ENCODE data around the gene TFPI.

The TFPI gene

DNA sequence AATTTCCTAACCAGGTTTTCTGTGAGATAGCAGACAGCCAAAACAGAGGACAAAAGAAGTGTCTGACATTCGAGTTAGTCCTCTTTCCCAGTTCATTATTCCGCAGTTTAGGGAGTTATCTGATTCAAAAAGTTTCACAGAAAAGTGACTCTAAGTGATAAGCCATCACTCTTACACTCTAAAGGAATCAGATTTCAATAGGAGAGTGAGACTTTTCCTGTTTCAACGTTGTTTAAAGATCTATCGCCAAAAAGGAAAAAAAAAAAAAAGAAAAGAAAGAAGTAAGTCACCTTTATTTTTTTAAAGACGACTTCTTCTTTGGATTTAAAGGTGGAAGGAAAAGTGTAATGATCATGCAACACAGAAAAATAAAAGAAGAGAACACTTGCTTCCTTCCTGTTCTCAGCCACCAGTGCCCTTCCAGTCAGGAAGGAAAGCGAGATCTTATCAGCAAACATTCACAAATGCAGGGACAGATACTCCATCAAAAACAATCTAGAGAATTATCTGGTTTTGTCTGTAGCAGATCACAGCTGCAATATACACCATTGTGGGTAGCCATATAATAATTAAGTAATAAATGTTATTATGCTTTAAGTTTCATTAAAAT is 49.8 kb downstream of the TFPI start:
- DNase-seq (ENCODE audit: low spot score), result no peak

DNA sequence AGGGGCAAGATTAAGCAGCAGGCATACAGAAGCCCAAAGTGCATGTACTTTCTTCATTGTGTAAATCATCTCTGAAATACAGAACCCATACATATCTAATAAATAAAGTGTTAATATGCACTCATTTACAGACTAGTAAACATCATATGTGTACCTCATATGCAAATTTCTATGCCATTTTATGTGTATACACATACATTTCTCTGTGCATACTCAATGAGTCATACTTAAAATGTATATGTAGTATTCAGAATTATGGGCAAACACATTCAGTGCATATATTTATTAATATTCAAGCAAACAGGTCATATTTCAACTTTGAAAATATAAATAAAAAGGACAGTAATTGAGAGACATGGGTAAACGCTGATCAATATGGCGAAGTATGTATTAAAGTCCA is 50.5 kb downstream of the TFPI start:
- no peak for DNase-seq (ENCODE audit: low spot score)

DNA sequence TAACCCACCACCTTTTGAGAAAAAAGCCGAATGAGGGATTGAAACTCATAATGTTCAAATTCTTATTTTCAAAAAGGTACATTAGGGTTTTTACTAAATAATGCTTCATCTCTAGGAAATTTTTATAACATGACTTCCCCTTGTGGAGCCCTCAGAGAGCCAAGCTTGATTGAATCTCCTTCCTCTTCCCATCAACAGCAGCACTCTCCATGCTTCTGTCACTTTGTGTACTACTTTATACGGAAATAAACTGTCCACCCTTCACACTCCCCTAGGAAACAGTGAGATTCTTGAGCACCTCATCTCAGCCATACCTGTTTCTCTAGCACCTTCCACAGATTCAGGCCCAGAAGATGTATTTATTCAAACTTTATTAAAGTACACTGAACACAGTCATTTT is 51.8 kb downstream of the TFPI start:
- DNase-seq (ENCODE audit: low spot score), result no peak

DNA sequence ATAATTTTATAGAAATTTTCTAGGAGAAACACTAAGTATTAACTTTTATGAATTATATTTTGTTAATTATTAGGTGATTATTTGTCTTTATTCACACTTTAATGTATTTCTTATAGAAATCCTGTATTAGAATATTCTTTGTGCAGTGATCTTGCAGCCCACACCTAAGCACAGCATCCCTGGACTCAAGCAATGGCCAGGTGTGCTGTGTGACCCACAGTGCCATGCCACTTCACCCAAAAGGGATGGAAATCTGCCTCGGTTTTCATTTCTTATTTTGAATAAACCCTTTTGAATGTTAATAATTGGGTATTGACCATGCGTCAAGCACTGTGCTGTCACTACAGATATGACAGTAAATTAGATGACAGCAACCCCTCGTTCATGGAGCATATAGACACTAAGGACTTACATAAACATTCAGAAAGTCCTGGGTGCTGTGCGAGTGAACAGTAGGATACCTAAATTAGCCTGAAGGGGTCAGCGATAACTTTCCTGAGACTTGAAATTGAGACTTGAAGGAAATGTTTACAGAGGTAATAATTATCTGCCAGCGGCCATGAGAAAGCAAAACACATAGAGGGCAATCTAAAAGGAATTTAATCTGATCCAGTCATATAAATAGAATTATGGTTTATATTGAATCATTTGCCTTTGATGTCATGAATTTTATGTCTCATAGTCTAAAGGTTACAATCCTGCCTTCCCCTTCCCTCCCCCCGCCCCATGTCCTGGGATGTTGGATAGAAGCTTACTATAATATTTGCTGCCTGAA is 53.5 kb downstream of the TFPI start:
- DNase-seq (ENCODE audit: low spot score), result no peak

DNA sequence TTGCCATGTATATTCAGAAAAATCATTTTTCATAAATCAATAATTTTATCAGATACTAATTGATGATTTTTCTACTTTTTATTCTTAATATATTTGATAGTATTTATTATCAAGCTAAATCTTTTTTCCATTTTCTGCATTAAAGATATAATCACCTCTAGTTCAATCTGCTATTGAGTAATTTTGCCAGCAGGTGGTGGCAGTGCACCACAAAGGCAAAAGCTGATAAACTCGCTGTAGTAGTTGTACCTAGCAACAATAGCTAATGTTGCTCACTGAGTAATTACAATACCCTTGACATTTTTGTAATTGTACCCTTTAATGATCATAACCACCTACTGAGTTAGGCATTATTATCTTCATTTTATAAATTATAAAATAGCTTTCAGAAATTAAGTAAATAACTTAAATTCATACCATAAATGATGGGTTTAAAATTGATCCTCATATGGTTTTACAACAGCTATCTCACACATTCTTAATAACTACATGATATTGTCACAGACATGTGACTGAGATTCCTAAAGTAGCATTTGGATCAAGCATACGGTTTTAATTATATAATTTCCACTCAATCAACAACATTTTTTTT is 54.2 kb downstream of the TFPI start:
- no peak for DNase-seq (ENCODE audit: low spot score)

DNA sequence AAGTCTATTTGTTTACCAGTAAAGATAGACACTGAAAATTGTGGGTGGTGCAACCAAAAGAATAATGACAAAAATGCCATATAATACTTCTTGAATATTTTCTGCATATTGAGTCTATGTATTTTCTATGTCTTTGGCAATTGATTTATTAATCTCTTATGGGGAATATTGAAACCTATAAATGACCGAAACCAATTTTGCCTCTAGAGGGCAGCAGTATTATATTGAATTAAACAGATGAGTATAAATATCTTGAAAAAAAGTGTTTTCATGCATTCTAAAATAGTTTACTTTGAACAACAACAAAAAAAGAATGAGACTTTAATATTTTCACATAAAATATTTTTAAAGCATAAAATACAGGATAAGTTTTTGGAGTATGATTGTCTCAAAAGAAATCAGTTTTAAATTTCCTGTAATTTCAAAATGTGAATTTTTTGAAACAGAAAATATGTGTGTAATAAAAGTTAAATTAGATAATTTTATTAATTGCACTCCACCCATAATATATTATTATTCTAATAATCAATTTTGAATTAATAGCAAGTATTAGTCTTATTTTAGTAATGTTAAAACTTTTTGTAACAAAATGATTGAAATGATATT is 56.3 kb downstream of the TFPI start:
- no peak for DNase-seq (ENCODE audit: low spot score)

DNA sequence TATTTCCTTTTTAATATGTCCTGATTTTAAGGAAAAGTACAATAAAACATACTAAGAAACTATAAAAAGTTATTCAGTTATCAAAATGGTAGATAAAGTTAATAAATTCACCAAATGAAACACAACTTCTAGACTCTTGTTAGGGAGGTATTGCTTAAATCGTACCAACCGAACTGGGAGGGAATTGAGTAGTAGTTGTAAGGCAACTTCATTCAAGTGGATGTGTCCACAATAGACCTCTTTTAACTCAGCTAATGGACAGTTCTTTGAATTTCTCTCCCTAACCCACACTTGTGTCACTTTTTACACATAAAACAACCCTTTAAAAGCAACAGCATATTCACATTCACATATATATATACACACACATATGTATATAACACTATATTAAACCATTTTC is 57.1 kb downstream of the TFPI start:
- DNase-seq (ENCODE audit: low spot score), result no peak

DNA sequence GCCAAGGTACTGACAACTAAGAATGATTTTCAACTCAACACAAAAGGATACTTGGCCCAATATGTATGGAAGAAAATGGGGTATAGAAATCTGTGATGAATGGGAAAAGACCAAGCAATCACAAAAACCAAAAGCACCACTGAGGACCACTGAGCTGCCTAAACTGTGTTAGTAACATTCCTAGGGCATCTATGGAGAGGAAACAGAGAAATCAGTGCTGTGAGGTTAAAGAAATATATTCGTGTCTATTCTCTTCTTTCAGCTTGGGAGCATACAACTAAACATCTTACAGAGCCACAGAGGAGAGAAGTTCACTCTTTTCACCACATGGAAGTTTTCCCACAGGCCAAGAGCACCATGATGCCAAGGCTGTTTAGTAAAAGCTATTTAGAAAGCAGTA is 58.9 kb downstream of the TFPI start:
- no peak for DNase-seq (ENCODE audit: low spot score)

DNA sequence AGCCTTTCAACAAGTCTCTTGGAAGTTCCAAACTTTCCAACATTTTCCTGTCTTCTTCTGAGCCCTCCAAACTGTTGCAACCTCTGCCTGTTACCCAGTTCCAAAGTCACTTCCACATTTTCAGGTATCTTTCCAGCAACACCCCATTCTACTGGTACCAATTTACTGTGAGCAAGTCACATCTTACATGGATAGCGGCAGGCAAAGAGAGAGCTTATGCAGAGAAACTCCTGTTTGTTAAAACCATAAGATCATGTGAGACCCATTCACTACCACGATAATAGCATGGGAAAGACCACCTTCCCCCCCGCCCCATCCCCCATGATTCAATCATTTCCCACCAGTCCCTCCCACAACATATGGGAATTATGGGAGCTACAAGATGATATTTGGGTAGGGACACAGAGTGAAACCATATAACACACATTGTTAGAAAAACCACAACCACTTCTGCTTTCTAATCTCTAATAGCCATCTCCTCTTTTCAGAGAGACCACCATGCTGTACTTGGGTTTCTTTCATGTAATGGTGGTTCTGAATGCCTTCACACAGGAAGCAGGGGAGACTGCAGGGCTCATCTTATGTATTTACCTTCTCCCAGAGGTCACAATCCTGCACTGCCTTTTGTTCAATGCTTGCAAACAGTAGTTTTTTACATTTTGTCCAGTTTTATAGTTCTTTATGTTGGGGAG is 60.2 kb downstream of the TFPI start:
- no peak for DNase-seq (ENCODE audit: low spot score)

DNA sequence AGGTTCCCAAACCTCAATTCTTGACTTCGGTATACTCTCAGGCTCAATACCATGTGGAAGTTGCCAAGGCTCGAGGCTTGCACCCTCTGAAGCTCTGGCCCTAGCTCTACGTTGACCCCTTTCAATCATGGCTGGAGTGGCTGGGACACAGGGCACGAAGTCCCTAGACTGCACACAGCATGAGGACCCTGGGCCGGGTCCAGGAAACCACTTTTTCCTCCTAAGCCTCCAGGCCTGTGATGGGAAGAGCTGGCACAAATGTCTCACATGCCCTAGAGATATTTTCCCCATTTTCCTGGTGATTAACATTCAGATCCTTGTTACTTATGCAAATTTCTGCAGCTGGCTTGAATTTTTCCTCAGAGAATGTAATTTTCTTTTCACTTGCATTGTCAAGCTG is 61.1 kb downstream of the TFPI start:
- DNase-seq (ENCODE audit: low spot score), result no peak

DNA sequence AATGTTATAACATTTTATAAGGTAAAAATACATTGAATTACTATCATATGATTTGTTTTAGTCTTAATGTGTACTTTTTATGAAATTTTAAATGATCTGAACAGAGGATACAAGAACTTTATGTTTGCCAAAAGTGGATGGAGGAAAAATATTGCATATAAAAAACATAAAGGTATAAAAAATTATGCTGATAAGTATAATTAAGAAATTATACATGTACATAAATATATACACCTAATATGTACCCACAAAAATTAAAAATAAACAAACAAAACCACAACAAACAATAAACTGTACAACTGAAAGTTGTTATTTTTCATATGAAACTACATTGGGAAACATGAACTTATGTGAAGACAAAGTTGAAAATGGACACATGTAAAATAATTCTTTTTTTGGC is 68.0 kb downstream of the TFPI start:
- DNase-seq (ENCODE audit: low spot score), result no peak

DNA sequence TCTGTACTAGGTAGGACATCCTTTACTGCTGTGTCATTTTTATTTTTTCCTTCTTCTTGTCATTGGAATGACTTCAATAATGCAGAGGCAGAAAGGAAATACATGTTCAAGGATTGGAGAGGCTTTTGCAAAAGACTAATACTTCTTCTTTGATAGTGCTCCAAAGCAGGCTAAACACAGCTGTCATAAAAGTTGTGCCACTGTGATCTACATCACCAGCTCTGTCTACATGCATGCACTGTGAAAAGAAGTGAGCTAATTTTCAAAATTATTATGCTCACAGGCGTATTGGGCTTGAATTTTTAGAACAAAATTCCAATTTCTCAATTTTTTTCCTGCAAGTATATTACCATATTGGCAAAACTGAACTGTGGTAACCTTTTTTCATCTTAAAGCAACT is 68.7 kb downstream of the TFPI start:
- DNase-seq (ENCODE audit: low spot score), result no peak

DNA sequence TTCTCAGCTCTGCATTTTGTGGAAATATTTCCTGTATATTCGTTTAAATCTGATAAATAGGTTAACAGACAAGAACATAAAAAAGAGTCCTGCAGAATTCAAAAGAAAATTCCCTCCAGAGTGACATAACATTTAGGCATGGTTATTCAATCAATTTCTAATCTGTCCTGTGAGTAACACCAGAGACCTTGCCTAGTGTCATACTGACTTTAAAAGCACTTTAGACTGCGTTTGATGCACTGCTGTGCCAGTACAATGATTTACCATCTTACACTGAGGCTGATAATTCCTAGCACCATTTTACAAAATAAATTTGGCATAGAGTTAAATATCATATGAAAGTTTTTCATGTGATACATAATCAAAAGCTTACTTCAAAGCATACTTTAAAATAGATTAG is 70.7 kb downstream of the TFPI start:
- no peak for DNase-seq (ENCODE audit: low spot score)

DNA sequence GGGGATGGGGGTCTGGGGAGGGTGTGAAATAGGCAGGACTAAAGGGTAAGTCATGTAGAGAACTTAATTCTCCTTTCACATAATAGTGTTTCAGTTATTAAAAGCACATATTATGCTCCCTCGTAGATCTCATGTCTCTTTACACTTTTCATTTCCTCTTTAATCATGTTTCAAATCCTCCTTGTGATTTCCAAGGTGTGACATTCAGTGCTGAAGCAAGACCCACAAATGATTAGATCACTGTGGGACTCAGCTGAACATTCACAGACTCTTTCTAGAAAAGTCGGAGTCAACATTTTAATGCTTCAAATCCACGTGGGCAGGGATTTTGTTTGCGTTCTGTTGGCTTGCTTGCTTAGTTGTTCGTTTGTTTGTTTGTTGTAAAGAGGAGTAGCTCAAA is 71.4 kb downstream of the TFPI start:
- DNase-seq (ENCODE audit: low spot score), result no peak

DNA sequence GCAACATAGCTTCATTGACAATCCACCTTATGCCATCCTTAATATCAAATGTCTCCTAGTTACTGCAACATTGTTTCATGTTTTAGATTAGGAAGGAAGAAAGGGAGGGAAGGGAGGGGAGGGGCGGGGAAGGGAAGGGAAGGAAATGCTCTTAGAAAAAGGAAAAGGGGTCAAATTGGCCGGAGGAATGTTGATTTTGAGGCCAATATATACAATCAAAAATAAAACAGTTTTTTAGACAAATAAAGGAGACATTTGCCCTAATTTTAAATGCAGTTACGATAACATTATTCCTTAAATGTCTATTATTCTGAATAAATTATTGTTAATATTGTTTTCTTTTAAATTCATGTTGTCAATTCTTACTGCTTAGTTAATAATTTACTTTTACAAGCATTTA is 72.7 kb downstream of the TFPI start:
- DNase-seq (ENCODE audit: low spot score), result no peak

DNA sequence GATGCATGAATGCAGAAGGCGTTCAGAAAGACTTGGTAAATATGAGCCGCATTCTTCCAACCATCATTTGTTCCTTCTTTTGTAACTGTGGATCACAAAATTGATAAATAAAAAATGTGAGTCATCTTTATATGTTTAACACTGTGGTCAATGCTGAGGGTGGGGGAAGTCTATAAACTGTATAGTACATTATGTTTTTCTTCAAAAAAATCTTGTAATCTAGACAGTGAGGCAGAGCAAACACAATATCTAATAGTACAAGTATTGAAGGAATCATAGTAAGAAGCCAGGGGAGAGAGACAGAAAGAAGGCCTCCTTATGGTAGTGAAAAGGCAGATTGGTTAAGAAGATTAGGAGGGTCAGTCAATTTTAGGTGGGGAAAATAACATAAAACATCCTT is 75.5 kb downstream of the TFPI start:
- no peak for DNase-seq (ENCODE audit: low spot score)

DNA sequence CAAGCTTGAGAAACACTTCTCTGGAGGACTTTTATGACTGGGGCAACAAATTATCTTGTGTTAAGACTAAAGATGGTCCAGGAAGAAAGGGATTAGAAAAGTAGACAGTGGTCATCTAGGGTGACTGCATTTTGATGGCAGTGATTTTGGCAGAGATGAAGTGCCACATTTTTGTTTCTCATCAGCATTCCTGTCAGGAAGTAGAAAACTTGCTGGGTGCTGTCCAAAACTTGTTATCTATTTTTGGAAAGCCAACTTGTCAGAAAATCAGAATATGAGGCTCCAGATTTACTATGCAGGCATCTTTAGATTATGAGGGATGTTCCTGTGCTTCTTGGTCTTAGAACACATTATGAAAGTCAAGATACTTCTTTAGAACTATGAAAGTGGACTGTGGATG is 77.2 kb downstream of the TFPI start:
- no peak for DNase-seq (ENCODE audit: low spot score)

DNA sequence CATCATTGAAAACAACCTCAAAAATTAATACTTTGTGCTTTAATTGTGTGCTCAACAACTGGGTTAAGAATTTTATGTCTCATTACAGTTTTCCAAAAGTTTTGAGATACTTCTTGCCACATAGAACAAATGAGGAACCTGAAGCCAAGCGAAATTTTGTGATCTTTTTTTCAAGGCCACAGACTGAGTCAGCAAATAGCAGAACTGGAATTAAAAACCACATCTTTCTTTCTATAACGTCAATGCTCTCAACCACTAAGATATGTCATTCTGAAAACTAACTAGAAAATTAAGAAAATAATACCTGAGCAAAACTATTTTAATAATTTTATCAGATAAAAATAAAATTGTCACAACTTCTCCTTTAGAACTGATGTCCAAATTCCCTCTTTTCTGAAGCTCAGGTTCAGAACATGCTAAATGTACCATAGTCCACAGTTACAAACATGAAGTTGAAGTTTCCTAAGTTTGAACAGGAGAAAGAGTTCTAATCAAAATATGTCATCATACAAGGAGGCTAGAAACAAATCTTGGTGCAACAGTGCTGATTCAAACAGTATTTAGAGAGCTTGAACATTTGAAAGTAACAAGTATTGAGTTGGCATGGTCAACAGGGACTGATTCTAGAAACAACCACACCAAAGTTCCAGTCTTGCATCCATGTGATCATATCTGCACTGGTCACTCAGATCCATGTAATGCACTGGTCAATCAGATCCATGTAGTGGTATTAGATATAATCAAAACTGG is 78.6 kb downstream of the TFPI start:
- no peak for DNase-seq (ENCODE audit: low spot score)

DNA sequence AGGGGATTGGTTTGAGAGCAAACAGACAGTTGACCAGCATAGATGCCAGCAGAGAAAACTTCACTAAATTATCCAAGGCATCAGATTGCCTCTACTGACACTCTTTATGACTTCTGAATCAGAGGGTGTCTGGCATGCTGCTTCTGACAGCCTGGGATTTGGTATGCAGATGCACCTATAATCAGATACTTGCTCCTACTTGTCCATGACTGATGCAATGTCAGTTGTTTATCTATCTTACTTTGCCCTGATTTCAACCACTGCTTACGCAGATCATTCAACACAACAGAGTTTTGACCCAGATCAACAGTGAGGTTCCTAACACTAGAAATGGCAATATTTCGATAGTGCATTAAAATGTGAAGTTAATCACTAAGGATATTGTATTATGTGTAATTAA is 83.5 kb downstream of the TFPI start:
- no peak for DNase-seq (ENCODE audit: low spot score)

DNA sequence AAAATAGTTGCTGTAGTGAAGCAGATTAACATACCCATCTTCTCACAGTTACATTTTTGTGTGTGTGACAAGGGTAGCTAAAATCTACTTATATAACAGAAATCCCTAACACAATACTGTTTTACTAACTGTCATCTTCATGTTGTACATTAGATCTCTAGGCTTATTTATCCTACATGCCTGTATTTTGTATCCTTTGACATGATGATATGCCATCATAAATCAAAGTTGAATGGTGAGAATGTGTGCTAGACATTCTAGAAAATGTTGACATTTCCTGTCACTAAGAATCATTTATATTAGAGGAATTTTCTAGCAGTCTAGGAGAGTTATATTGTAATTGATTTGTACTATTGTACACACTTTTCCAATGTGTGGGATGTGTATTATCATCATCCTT is 84.7 kb downstream of the TFPI start:
- DNase-seq (ENCODE audit: low spot score), result no peak

DNA sequence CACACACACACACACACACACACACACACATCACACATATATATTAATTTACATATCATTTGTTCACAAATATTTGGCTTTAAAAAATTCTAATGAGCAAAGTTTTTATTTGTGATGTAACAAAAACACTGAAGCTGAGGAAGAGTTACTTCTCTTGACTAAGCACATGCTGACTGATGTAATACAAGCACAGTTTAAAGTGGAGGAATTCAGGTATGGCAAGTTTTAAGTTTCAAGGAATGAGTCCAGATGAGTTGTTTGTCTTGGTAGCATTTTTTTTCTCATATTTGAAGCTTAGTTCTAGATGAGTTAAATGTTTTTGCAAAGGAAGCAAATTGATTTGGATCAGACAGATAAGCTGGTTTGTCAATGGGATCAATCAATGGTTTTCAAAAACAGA is 86.0 kb downstream of the TFPI start:
- DNase-seq (ENCODE audit: low spot score), result no peak

All from left forelimb (tissue), 1 donor.